Fibroblast of the conjunctiva (primary cell): ENCODE results near the gene SNX6.
"Not testable (repeated sequence)": the region's sequence is repeated elsewhere in the genome, so short reads cannot be mapped to it uniquely, and the experiment has no call there.

Experiments used
- DNase-seq: peaks from one replicate; pipeline ENCODE4 v3.0.0-alpha.2; 2010; ENCODE audit warnings: low read depth

The SNX6 gene

GRCh38 chr14:34521071-34521470 lies 108.9 kb downstream of the SNX6 start:
- DNase-seq: not testable (repeated sequence)

- DNase-seq: not testable (repeated sequence)
Observed at GRCh38 chr14:34520304-34520970, 109.5 kb downstream of the SNX6 start.
